HG03565 (cell line): ENCODE data around the gene ILF3.

Experiments used
- ATAC-seq: cut with Tn5 transposase; IDR thresholded peaks from one replicate; pipeline ENCODE4 v1.9.1; 2021; ENCODE audit warnings: mild to moderate bottlenecking, moderate library complexity; ENCODE audit not compliant: unreplicated experiment

The ILF3 gene

DNA sequence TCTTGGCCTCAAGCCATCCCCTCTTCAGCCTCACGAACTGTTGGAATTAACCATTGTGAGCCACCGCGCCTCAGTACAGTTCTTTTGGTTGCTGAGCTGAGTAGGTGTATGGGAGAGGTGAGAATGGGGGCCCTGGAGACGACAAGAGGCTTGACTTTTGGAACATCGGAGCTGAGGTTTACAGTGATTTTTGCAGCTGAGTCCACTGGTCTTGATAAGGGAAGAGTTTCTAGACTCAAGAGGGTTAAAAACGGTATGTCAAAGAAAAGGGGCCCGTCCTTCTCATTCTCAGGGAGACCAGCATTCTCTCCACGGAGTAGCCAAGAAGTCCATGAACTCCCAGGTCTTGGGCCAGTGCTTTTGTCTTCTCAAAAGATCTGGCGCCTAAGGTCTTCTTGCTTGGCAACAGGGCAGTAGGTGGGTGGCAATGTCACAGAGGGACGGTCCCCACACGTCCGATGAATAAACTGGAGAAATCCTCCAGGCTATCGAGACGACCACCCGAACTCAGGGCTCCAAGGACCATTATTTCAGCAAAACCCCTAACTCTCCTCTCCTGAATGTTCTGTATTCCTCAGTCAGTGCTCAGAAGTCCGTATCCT, 40.7 kb downstream of the ILF3 start:
- no peak for ATAC-seq

DNA sequence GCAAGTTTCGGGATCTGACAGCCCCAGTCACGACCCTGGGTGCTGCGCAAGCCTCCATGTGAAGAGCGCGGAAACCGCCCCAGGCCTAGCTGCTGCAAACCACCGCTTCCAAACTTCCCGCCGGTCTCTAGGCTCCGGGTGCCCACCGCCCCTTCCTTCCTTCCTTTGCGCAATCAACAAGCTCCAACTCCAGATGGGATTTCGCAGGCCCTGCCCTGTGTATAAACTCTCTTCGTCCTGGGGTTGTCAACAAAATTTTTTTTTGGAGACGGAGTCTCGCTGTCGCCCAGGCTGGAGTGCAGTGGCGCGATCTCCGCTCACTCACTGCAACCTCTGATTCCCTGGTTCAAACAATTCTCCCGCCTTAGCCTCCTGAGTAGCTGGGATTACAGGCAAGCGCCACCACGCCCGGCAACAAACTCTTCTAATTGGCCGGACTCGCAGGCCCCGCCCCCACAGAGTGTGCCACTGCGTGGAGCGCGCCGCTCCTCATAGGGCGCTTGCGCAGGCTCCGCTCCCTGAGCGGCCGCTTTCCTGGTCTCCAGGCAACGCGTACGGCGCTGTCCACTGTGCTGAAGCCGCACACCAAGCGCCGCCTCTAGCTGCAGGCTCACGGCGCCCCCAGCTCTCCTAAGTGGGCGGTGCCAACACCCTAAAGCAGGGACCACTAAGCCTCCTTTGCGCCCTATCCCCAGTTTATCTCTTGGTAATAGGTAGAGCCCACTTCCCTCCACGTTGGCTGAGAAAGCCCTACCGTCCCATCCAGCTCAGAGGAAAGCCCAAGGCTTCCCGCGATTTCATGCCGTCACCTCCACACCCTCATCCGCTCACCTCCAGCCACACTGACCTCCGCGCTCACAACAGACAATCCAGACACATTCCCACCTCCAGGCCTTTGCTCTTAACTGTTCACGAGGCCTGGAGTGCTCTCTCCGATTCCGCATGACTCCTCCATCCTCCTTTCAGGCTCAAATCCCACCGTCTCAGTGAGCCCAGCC, 41.6 kb downstream of the ILF3 start:
- ATAC-seq: peak; percentile 69

DNA sequence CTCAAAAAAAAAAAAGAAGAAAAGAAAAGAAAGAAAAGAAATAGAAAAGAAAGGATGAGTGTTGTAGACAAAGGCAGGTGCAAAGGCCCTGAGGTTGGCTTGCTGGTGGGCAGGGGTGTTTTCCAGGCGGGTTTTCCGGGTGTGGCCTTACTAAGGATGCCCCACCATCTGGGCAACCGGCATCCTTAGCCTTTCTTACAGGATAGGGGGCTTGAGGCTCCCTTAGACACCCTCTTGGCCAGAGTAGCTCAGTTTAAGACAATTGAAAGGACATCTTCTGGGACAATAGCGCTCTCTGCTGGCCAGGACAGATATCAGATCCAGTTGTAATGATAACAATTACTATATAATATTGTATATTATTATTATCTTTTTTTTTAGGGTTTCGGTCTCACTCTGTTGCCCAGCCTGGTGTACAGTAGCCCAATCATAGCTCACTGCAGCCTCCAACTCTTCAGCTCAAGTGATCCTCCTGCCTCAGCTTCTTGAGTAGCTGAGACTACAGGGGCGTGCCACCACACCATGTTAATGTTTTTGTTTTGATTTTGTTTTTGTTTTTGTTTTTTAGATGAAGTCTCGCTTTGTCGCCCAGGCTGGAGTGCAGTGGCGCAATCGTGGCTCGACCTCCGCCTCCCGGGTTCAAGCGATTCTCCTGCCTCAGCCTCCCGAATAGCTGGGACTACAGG, 45.6 kb downstream of the ILF3 start:
- ATAC-seq: no peak

DNA sequence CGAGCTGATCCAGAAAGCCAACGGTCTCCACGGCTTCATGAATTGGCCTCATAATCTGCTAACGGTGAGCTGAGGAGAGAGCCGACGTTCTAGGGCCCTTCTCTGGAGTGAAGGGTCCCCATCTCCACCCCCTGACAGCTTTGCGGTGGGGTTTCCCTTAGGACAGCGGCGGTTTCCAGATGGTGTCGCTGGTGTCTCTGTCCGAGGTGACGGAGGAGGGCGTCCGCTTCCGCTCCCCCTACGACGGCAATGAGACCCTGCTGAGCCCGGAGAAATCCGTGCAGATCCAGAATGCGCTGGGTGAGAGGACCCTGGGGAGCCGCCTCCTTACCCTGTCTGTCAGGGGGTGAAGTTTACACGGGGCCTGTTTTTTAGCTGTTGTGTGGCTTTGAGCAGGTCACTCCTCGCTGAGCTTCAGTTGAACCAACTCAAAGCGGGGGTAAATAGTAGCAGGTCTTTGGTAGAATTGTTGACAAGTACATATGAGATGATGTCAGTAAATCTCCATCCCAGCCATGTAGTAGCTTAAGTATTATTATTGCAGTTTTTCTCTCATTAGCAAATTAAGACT, 47.9 kb downstream of the ILF3 start:
- ATAC-seq: peak; percentile 22

DNA sequence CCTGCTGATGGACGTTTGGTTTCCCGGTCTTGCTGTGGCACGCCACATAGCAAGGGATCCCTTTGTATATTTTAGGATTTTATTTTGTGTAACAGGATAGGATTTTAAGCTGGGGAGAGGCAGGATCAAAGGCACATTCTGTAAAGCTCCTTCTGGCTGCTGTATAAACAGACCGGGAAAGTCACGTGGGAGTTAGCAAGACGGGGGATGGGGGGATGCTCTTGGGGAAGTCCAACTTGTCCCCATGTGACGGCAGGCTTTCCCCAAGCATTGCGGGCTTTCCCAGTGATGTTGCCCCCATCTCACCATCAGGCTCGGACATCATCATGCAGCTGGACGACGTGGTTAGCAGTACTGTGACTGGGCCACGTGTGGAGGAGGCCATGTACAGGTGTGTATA, 52.8 kb downstream of the ILF3 start:
- ATAC-seq: no peak

DNA sequence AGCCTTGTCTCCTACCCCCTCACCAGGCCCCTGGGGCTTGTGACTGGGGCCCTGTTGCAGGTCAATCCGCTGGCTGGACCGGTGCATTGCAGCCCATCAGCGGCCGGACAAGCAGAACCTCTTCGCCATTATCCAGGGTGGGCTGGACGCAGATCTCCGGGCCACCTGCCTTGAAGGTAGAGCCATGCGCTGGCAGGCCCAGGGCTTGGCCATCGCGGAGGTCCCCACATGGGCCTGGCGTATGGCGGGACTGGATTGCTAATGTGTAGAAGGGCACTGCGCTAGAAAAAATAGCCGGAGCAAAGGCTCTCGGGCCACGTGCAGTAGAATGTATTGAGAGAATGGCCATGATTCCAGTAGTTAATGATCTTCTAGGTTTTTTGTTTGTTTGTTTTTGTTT, 53.3 kb downstream of the ILF3 start:
- no peak for ATAC-seq

DNA sequence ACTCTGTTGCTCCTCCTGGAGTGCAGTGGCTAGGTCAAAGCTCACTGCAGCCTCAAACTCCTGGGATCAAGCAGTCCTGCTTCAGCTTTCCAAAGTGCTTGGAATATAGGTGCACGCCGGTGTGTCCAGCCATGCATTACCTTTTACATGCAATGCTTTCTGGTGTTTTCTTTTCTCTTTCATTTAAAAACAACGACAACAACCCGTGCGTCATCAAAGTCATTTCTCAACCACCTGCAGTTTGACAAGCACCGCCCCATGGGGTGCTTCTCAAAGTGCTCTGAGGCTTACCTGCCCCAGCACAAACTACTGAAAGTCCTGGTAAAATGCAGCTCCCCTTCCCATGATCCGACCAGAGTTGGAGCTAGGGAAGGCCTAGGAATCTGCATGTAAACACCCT, 54.1 kb downstream of the ILF3 start:
- ATAC-seq: no peak

DNA sequence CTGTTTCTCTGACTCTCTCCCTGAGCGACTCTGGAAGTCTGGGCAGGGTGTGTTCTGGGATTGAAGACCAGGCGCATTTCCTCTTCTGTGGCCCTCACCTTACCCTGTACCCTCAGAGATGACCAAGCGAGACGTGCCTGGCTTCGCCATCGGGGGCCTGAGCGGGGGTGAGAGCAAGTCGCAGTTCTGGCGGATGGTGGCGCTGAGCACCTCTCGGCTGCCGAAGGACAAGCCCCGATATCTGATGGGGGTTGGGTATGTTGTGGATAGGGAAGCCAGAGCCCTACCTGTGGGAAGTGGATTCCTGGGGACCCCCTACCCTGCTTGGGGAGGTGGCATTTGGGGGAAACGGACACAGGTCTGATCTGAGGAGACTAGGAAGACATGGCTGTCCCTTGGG, 57.9 kb downstream of the ILF3 start:
- ATAC-seq: no peak

DNA sequence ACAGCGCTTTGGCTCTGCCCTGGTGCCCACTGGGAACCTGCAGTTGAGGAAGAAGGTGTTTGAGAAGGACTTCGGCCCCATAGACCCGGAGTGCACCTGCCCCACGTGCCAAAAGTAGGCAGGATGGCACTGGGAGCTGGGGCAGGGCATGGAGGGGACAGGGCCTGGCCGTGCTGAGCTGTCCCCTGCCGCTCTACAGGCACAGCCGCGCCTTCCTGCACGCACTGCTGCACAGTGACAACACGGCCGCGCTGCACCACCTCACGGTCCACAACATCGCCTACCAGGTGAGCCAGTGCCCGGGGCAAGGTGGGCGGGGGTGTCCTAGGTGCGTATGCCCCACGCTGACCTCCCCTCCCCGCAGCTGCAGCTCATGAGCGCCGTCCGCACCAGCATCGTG, 58.6 kb downstream of the ILF3 start:
- no peak for ATAC-seq

DNA sequence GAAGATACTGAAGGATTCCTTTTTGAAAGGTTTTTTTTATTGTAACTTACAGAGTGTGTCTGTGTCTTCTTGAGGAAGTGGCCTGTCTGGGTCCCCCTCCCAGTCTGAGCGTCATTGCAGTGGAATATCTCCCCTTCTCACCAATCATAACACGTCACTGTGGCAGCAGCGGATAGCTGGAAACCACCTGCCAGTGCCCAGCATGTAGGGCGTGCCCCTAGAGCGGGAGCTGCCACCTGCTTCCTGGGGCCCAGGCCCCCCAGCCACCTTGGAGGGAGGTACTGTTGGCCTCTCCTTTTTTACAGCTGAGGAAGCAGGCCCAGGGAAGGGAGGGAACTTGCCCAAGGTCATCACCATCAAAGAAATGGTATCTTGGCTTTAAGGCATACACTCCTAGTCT, 59.2 kb downstream of the ILF3 start:
- no peak for ATAC-seq

DNA sequence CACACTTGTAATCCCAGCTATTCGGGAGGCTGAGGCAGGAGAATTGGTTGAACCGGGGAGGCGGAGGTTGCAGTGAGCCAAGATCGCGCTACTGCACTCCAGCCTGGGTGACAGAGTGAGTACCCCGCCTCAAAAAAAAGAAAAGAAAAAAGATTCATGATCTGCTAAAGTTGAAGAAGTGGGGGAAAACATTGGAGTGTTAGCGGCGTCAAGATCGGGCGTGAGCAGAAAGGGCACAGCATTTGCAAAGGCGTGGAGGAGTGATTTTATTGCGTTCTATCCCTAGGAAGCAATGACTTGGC, 62.9 kb downstream of the ILF3 start:
- no peak for ATAC-seq

DNA sequence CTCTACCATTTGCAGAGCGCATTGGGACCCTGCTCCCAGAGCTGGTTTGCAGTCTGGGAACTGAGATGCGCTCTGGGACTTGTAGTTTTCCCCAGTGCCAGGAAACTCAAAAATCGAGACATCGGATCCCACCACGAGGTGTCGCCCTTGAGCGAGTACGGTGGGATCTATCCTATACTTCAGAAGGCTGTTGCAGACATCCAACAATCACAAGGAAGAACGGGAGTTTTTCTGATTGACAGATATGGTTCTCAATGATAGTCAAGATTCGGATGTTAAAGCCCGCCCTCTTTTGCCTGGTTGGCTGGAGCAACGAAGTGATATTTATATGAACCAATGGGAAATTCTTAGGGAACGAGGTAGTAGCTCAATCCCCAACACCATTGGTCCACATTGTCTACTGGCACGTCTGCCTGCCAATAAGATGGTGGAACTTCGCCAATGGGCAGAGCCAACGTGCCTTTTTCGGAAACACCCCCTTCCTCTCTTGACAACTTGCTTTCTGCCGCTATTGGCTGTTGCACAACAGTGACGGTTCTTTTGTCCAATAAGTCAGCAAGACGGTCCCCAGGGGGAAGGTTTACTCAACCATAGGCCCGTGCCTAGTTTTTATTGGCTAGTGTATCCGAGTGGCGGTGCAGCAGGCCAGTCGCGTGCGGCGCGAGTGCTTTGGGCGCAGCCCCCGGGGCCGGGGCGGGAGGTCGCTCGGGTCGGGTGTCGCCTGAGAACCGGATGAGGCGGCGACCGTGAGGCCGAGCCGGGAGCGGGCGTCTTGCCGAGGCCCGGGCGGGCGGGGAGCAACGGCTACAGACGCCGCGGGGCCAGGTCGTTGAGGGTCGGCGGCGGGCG, 63.4 kb downstream of the ILF3 start, which contains the start of gene DNM2:
DNM2 (plus strand) TSS at position 724 of the 849 bp plus-strand sequence. CDS start 164 bp downstream, outside the sequence.
- ATAC-seq: peak; percentile 83

DNA sequence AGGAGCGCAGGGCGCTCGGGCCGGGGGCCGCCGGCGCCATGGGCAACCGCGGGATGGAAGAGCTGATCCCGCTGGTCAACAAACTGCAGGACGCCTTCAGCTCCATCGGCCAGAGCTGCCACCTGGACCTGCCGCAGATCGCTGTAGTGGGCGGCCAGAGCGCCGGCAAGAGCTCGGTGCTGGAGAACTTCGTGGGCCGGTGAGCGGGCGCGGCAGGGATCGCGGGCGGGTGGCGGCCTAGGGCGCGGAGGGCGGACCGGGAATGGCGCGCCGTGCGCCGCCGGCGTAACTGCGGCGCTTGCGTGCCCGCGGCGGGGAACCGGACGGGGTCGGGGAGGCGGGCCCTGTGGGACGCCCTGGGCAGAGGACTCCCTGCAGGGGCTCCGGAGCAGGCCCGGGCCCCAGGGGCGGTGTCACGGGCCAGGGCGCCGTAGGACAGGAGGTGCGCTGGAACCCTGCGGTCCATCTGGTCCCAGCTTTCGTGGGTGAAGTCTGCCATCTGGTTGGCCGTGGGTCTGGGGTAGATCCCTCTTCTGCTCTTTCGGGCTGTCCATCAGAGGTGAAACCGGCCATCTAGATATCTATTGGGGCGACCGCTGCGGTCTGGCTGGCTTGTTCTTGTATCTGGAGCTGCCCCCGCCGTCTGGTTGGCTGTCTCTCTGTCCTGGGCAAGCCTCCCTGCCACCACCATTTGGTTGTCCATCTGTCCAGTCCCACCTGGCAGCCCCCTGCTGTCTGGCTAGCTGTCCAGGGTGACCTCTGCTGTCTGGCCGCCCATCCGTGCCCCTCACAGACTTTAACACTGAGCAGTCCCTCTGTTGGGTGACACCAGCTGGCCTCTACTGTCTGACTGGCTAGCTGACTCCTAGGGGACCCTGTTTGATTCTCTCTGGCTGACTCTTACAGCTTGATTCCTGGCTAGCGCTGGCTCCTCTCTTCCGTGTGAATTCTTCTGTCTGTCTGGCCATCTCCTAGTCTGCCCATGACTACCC, 64.4 kb downstream of the ILF3 start:
- ATAC-seq: peak; percentile 5

DNA sequence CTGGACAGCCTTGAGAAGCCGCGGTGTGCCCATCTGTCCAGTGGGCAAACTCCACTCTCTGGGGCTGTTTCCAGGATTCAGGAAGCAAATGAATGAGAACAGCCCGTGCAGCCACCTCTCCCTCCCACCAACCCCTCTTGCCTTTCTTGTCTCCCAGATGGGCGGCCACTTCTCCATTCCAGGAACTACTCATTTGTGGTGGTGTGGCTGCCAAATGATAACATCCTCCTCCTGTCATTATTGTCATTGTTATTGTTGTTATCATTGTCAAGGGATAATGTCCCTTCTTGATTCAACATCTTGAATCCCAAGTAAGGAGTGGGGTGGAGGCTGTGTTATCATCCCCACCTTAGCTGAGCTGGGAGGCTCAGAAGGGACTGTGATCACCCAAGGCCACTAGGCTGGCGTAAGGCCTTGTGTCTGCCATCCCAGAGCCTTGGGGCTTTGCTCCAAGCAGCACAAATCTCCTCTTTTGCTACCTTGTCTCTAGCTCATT, 65.4 kb downstream of the ILF3 start:
- no peak for ATAC-seq

DNA sequence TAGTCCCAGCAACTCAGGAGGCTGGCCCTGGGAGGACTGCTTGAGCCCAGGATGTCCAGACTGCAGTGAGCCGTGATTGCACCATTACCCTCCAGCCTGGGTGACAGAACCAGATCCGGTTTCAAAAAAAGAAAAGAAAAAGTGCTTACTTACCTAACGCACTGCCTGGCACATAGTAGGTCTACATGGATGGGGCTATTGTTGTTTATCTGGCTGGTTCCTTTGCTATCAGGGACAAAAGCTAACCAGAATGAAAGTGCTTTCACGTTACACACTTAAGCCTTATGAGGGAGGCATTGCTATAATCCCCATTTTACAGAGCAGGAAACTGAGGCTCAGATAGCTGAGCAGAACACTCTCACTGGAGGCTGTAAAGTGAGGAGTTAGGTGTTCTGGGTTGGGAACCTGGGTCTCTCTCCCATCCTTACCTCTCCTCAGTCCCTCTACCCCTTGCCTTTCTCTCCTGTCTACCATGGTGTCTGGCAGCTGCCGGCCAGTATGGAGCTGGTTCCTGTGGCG, 66.5 kb downstream of the ILF3 start:
- ATAC-seq: no peak

DNA sequence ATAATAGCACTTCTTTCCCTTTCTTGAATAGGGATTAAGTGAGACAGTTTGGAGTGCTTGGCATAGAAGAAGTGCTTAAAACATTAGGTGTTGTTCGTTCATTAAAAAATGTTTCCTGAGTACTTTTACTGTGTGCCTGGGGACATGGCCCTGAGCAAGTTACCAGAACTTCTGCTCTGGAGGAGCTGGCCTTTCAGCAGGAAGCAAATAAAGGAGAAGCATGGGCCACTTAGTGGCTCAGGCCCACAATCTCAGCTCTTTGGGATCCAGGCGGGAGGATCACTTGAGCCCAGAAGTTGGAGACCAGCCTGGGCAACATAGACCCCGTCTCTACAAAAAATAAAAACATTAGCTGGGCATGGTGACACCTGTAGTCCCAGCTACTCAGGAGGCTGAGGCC, 69.4 kb downstream of the ILF3 start:
- no peak for ATAC-seq

DNA sequence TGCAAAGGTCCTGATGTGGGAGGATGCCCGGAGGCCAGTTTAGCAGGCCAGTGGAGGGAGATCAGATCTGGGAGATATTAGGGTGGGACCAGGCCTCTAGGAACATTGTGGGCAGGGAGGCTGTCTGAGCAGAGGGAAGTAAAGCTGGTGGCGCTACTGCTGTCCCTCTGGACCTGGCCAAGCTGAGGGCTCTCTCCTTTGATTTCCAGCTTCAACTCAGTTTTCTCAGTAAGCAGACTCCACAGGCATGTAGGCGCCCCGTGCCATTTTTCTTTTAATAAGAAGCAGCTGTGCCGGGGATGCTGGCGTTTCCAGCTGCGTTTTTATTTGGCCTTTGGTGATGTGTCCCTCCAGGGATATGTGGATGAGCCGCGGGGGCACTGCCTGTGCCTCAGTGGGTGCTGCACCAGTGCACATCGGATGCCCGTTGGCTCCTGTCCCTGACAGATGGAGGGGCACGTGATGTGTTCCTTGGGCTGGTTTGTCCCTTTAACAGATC, 70.5 kb downstream of the ILF3 start:
- ATAC-seq: no peak

DNA sequence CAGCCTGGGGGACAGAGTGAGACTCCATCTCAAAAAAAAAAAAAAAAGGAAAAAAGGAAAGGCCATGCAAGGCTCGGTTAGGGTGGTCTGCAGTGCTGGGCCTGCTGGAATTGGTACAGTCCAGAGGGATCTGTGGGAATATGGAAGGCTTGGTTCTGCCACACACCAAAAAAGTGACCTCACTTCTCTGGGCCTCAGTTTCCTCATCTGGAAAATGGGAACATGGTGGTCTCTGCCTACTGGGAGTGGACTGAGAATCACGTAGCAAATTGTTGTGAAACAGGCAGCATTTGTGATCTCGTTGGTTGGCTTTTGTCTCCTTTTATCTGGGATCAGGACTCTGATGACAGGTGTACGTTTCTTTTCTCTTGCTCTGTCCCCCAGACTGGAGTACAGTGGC, 71.3 kb downstream of the ILF3 start:
- no peak for ATAC-seq

DNA sequence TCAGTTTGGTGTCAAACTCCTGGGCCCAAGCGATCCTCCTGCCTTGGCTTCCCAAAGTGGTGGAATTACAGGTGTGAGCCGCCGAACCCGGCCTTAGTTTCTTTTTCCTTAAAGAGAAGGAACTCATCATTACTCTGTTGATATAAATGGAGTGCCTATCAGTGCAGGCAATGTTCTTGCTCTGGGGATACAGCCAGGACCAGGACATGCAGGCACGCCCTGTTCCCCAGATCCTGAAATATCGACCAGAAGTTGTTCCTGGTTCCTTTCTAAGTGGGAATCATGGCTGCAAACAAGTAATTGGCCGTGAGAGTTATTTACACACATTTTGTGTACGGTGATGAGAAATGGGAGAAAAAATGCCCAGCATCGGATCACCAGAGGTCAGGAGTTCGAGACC, 72.1 kb downstream of the ILF3 start:
- ATAC-seq: no peak
